Measurements from ENCODE around the gene GSPT1.
"Not testable (repeated sequence)": the region's sequence is repeated elsewhere in the genome, so short reads cannot be mapped to it uniquely, and the experiment has no call there.

The GSPT1 gene

DNA sequence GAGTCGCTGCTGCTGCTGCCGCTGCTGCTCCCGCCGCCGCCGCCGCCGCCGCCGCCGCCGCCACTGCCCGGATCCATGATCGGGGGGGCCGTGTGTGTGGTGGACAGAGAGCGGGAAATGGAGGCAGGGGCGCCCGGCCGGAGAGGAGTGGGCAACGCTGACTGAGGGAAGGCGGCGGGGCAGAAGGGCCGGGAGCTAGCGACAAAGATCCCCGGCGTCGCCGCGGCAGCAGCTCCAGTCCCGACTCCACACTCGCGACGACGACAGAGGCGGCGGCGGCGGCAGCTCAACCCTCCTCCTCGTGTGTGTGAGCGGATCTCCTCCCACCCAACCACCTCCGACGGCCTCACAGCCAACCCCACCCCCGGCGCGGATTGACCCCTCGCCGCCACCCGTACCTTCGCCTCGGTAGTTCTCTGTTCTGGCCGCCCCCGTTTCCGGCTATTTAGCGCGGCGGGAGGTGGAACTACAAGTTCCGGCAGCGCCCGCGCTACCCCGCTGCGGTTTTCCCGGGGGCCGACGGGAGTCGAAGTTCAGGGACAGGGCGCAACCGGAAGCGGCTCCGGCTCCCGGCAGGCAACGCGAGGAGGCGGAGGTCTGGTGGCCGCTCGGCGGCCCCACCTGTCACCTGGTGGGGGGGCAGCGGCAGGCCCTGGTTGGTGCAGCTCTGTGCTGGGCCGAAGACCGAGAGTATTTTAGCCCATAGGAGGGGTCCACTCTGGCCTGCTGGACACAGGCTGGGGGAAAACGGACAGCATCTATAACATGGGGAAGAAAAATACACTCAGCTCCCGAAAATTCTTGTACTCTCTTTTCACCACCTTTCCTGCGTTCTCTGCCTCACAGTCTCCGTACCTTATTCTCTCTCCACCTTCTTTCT, at the start of gene GSPT1:
TSS of gene GSPT1 (minus strand) at position 313 of the 880 bp plus-strand sequence. CDS start at position 77, 236 bp downstream.
- DNase-seq, result peak; percentile 97 to 99 (median 98)

- no peak for DNase-seq
These were observed 49.2 kb upstream of the GSPT1 start, which contains the start of gene TNFRSF17 for GRCh38 chr16:11964761-11965551. TNFRSF17 (plus strand) TSS chr16:11965210; CDS start chr16:11965325, 115 bp downstream.

GRCh38 chr16:11963706-11964105, 48.0 kb upstream of the GSPT1 start:
- no peak for DNase-seq

DNA sequence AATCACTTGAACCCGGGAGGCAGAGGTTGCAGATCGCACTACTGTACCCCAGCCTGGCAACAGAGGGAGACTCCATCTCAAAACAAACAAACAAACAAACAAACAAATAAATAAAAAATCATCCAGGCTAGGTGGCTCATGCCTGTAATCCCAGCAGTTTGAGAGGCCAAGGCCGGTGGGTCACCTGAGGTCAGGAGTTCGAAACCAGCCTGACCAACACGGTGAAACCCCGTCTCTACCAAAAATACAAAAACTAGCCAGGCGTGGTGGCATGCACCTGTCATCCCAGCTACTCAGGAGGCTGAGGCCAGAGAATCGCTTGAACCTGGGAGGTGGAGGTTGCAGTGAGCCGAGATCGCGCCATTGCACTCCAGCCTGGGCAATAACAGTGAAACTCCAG, 47.2 kb upstream of the GSPT1 start:
- DNase-seq, result not testable (repeated sequence)

DNA sequence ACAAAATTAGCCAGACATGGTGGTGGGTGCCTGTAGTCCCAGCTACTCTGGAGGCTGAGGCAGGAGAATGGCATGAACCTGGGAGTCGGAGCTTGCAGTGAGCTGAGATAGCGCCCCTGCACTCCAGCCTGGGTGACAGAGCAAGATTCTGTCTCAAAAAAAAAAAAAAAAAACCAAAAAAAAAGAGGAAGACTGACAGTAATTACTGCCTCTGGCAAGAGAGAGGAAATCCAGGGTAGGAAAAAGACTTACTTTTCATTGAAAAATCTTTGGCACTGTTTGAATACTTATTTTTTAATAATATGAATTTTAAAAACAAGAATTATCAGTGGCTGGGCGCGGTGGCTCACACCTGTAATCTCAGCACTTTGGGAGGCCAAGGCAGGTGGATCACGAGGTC, 46.7 kb upstream of the GSPT1 start:
- DNase-seq, result not testable (repeated sequence)

DNA sequence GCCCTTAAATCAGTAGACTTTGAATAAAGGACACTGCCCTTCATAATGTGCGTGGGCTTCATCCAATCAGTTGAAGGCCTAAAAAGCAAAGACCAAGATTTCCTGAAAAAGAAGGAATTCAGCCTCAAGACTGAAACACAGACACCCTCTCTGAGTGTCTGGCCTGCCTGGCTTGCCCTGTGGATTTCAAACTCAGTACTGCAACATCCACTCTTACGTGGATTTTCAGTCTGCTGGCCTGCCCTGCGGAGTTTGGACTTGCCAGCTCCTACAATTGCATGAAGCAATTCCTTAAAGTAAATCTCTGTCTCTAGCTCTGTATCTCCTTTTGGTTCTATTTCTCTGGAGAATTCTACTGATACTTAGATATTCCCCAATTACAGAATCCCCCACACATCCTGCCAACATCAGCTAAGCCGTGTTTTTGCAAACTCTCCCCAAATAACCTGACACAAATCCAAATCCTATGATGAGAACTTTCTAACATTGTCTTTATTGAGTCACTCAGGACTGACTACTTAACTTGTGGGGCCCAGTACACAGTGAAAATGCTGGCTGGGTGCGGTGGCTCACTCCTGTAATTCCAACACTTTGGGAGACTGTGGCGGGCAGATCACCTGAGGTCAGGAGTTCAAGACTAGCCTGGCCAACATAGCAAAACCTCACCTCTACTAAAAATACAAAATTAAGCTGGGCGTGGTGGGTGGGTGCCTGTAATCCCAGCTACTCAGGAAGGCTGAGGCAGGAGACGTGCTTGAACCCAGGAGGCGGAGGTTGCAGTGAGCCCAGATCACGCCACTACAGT, 42.0 kb upstream of the GSPT1 start:
- no peak for DNase-seq

- no peak for DNase-seq
These were observed 40.8 kb upstream of the GSPT1 start for GRCh38 chr16:11956558-11956957.

DNA sequence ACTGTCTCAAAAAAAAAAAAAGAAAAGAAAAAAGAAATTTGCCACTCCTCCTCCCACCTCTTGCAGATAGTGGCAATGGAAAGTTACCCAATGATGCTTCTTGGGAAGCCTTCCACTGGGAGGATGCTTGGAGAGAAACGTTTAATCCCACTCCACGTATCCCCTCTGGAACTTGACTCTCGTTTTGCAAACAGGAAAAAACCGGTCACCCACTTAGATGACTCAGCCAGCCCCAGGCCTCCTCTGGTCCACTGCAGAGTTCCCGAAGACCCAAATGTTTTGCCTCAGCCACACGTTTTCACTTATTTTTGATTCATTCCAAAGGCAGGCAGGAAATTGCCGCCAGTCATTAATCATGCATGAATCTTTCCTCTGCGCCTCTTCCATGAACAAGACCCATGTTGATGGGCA, 40.0 kb upstream of the GSPT1 start:
- DNase-seq, result no peak

- not testable (repeated sequence) for DNase-seq
These were observed 37.8 kb upstream of the GSPT1 start for GRCh38 chr16:11953576-11953975.

GRCh38 chr16:11950388-11950787, 34.6 kb upstream of the GSPT1 start:
- no peak for DNase-seq

GRCh38 chr16:11949527-11949926, 33.8 kb upstream of the GSPT1 start:
- DNase-seq, result no peak

GRCh38 chr16:11948819-11949218, 33.1 kb upstream of the GSPT1 start:
- no peak for DNase-seq

DNA sequence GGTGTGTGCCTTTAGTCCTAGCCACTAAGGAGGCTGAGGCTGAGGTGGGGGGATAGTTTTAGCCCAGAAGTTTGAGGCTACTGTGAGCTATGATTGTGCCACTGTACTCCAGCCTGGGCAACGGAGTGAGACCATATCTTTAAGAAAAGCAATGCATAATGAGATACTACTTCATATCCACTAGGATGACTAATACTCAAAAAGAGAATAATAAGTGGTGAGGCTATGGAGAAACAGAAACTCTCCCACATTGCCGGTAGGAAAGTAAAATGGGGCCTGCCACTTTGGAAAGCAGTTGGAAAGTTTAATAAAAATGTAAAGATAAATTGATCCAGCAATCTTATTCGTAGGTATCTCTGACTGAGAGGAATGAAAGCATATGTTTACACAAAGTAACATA, 30.7 kb upstream of the GSPT1 start:
- no peak for DNase-seq

DNA sequence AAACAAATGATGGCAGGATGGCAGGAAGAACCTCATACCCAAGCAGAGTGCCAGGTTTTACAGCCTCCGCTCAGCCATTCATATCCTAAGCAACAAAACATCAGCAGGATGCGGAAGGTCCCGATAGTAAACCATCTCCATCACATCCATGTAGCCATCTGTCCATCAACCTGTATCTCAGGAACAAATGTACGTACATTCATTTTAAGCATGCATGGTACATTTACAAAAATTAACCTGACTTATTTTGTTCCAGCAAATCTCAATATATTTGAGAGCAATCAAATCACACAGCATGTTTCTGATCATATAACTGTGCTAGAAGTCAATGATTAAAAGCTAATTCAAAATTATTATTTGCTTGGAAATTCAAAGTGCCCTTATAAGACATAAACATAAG, 26.2 kb upstream of the GSPT1 start, which contains the start of gene NPIPB2:
TSS of gene NPIPB2 (minus strand) at position 101 of the 400 bp plus-strand sequence. CDS start at position 101, 0 bp downstream.
- not testable (repeated sequence) for DNase-seq

- not testable (repeated sequence) for DNase-seq
These were observed 11.6 kb upstream of the GSPT1 start for GRCh38 chr16:11927350-11927749.

DNA sequence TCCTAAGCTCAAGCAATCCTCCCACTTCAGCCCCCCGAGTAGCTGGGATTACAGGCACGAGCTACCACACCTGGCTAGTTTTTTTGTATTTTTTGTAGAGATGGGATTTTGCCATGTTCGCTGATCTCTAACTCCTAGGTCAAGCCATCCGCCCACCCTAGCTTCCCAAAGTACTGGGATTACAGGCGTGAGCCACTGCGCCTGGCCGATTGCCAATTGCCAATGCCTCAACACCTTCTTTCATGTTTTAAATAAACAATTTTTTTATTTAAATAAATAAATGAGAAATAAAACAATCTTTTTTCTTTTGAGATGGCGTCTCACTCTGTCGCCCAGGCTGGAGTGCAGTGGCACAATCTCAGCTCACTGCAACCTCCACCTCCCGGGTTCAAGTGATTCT, 8.3 kb upstream of the GSPT1 start:
- DNase-seq, result not testable (repeated sequence)

DNA sequence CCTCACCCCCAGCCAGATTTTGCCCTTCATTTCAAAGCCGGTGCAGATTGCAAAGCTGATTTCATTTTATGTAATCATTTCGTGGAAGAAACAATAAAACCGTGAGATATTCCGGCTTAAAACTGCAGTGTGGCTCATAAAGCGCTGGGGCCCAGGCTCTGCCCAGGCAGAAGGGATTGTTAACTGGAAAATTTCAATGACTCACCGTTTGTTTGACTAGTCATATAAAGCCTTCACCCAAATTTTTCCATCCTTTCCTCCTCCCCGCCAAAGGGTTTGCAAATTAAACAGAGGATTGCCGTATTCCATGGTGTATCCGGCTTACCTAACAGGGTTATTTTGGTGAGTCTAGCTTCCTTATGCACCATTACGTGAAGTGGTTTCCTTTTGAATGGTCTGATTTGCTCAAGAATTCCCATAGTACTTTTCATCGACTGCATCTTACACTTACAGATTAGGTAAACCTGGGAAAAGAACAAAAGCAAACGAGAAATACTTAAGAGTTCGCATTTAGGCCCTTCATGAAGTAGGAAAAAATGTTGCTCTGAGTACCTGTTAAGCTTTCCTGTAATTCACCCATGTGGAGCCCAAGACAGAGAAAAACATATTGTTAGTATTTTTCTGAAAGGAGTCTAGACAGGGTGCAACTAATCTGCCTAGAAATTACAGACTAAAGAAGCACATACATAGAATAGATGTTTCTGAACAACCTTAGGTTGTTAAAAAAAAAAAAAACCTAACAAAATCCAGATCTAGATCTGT, 949 bp upstream of the GSPT1 start:
- DNase-seq, result no peak

GRCh38 chr16:11915114-11915643, 577 bp downstream of the GSPT1 start:
- DNase-seq, result peak in 2 of 4 experiments; percentile 31 to 45

DNA sequence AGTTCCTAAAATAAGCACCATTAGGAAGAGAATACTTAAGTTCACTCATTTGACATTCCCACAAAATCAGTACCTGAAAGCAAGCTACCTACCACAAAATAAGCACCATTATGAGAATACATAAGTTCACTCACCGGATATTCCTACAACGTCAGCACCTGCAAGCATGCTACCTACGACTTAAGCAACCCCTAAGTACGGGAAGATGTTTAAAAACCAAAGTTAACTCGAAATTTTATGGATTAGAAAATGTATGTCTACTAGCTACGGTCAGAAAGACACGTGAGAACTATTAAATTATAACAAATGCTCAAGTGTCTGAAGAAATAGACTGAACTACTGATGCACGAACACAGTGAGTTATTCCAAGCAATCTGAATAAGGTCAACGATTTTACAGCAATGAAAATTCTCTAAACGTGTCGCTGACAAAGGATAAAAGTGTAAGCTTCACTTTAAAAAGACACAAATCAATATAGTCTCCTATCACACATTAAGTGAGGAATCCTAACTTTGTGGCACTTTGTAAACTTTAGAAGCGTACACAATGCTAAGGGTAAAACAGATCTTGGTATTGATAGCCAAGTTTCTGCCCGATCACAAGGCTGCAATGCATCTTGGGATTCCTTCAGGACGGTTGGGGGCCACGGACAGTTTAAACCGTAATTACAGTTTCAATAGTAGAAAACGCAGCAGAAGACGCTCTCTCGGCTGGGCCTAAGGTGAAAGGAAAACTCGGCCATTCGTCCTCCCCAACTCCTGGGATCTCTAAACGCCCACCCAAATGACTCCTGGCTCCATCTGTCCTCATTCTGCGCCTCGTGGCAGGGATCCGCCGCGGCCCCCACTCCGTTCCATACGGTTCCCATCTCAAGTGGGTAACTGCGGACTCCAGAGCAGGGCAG, 1.3 kb downstream of the GSPT1 start:
- peak in 2 of 4 experiments; percentile 7 to 8 for DNase-seq

DNA sequence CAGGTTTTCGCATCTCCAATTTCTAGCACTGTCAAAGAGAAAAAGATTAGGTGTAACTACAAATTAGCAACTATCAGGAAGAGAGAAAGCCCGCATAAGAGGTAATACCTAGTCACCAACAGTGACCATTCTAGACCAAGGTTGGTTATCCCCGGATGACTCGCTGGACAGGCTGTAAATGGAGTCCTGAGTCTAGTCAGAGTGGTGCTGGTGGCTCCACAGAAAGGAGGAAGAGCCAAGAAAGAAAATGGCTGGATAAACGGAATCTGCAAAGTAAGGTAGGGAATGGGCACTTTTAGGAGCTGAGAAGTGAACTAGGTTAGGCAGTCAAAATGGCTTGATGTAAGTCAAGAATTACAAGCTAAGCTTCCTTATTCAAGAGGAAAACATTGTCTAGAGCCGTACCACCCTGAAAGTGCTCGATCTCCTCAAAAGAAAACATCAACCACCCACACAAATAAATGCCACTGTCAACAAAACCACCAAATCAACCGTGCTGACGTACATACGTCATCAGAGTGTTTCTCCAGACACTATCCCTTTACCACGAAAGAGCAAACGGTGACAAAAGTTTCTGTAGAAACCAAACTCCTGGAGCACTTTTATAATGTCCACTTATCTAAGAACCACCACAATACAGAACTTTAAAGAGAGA, 2.2 kb downstream of the GSPT1 start:
- no peak for DNase-seq
